Neuron (in vitro differentiated cells): ENCODE results near the gene ADAMTS17.
"Not testable (repeated sequence)": the region's sequence is repeated elsewhere in the genome, so short reads cannot be mapped to it uniquely, and the experiment has no call there.

Experiments
- H2AFZ ChIP-seq: one replicate; pipeline ENCODE4 v1.6.1; 2013; ENCODE audit warnings: low read depth, mild to moderate bottlenecking, inconsistent platforms, low read length, moderate library complexity
- H3K27me3 ChIP-seq: one replicate; pipeline ENCODE4 v1.6.1; 2013; ENCODE audit warnings: low read length; ENCODE audit not compliant: insufficient read depth
- H3K36me3 ChIP-seq: one replicate; pipeline ENCODE4 v1.6.1; 2013; ENCODE audit warnings: low read length; ENCODE audit not compliant: insufficient read depth
- H3K4me1 ChIP-seq: one replicate; pipeline ENCODE4 v1.6.1; 2013; ENCODE audit warnings: low read length; ENCODE audit not compliant: insufficient read depth
- H3K4me3 ChIP-seq: 2 replicates; pipeline ENCODE4 v1.5.1; 2013; ENCODE audit warnings: mild to moderate bottlenecking, low read length, moderate library complexity
- H3K9me3 ChIP-seq: one replicate; pipeline ENCODE4 v1.6.1; 2013; ENCODE audit warnings: low read length

The ADAMTS17 gene

DNA sequence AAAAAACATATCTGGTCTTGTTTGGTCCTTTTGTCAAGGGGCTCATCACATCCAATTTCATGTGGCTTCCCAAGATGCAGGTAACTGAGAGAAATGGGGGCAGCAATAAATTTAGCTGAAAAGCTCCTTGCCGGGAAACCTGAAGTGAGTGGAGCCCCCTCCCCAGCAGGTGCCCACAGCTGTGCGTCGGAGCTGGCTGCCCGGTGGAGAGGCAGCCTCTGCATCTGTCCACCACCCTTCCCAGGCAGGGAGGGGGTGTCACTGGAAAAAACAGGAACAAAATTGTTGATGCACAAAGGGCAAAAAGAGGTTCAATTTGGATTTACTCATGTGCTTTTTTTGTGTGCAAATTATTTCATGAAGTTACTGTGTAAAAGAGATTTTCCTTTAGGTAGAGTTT lies 359.1 kb downstream of the ADAMTS17 start:
- no peak overlapping the region for H2AFZ ChIP-seq
- peaks cover 6% of the 10 kb centered on the region for H3K4me1 ChIP-seq
- no peak overlapping the region for H3K4me3 ChIP-seq
- H3K27me3 ChIP-seq = peaks cover 12% of the 10 kb centered on the region
- no peaks in the 10 kb centered on the region for H3K9me3 ChIP-seq
- no peaks in the 10 kb centered on the region for H3K36me3 ChIP-seq

DNA sequence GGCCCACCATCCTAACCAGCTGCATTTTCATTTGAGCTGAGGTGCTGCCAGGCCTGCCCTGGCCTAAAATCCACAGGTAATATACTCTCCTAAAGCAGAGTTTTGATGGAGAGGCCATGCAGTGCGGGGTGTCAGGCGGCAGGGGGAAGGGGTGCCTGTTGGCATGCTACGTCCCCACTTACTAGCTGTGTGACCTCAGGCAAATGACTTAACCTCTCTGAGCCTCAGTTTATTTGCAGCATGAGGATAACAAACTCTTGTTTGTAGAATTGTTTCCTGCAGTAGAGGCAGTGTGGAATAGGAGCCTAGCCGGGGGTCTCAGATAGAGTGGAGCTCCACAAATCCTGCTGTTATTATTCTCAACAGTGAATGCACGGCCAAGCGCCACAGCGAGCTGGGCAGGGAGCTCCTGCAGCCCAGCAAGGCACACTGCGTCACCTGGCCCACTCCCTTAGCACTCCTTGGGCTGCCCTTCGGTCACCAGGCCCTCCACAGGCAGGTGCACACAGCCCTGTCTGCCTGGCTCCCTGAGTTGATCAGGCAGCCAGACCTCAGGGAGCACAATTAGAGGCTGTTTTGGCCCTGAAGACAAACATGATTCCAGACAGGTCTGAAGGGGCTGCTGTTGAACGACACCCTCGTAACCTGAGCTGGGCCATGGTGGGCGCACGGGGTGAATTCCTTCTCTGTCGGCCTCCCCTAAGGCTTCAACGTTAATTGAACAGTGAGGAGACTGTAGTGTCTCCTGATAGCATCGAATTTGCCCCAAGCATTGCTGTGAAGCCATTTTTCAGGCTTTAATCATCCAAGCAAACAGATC lies 359.7 kb downstream of the ADAMTS17 start:
- no peaks in the 10 kb centered on the region for H3K36me3 ChIP-seq
- no peaks in the 10 kb centered on the region for H3K9me3 ChIP-seq
- peaks cover 6% of the 10 kb centered on the region for H3K4me1 ChIP-seq
- H3K4me3 ChIP-seq = no peak overlapping the region
- peaks cover 12% of the 10 kb centered on the region for H3K27me3 ChIP-seq
- no peak overlapping the region for H2AFZ ChIP-seq

DNA sequence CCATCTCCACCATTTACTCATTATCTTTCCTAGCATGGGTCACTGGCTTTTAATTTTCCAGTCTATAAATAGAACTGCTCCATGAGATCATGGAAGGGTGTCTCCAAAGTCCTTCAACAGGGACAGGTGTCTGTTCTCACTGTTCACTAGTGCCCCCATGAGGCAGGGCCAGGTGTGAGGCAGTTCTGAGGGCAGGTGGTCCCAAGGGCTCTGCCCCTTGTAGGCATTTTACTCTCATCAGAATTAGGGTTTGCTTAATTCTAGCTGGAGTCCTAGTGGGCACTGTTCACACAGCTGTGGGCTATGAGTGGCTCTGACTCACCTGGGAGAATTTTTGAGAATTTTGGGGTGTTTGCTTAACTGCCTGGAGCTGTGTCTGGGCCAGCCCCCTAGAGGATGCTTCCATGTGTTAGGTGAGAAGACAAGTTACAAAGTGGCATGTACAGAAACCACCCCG lies 360.6 kb downstream of the ADAMTS17 start:
- H3K36me3 ChIP-seq = no peaks in the 10 kb centered on the region
- peaks cover 12% of the 10 kb centered on the region for H3K27me3 ChIP-seq
- H2AFZ ChIP-seq = no peak overlapping the region
- no peaks in the 10 kb centered on the region for H3K9me3 ChIP-seq
- peaks cover 6% of the 10 kb centered on the region for H3K4me1 ChIP-seq
- no peak overlapping the region for H3K4me3 ChIP-seq

DNA sequence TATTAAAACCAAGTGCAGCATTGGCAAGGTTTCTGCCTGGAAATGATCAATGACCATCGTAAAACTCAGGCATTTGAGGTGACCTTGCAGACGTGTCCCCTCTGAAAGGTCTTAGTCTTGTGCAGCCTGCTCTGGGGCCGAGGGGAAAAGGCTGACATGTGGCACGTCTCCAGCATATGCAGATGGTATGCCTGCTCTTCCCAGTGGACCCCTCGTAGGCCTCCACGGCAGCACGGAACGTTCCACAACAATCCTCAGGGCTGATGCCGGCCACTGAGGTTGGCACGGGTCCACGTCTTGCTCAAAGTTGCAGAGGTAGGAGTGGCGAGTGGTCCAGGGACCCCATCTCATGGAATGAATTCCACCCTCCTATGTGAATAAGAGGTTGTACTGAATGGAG lies 361.0 kb downstream of the ADAMTS17 start:
- Histone ChIP-seq H3K27me3 (peaks cover 12% of the 10 kb centered on the region), H3K9me3 (no peaks in the 10 kb centered on the region), H2AFZ (no peak overlapping the region)

DNA sequence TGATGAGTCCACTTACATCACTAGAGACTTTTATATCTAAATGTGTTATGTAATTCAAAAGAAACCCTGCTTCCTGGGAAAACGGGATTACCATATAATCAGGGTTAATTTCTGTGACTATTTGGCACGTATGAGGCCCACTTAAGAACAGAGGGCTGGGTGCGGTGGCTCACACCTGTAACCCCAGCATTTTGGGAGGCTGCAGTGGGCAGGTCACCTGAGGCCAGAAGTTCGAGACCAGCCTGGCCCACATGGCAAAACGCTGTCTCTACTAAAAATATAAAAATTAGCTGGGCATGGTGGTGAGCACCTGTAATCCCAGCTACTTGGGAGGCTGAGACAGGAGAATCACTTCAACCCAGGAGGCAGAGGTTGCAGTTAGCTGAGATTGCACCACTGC lies 361.9 kb downstream of the ADAMTS17 start:
- not testable (repeated sequence) for H3K4me1 ChIP-seq, H3K36me3 ChIP-seq, H2AFZ ChIP-seq, H3K4me3 ChIP-seq, H3K9me3 ChIP-seq
- H3K27me3 ChIP-seq = peaks cover 12% of the 10 kb centered on the region

More for the DNA sequence above, 361.0 kb downstream of the ADAMTS17 start:
- no peaks in the 10 kb centered on the region for H3K36me3 ChIP-seq
- H3K4me3 ChIP-seq = no peak overlapping the region
- H3K4me1 ChIP-seq = peaks cover 6% of the 10 kb centered on the region

DNA sequence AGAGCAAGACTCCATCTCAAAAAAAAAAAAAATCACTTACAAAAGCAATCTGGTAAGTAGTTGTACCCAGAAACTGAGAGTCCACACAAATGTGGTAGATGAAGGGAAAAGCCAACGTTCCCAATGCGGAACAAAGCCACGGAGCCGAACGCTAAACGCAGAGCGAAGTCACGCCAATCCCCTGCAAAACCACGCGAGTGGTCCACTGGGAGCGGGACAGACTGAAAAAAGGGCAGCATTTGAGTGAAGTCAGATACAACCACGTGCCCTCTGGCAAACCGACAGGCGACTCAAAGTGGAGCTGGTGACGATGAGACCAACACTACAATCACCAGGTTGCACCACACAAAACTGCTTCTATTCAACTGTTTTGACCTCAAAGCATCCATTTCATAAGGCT lies 362.4 kb downstream of the ADAMTS17 start:
- Histone ChIP-seq H3K27me3 (peaks cover 12% of the 10 kb centered on the region), H3K9me3 (no peaks in the 10 kb centered on the region)

DNA sequence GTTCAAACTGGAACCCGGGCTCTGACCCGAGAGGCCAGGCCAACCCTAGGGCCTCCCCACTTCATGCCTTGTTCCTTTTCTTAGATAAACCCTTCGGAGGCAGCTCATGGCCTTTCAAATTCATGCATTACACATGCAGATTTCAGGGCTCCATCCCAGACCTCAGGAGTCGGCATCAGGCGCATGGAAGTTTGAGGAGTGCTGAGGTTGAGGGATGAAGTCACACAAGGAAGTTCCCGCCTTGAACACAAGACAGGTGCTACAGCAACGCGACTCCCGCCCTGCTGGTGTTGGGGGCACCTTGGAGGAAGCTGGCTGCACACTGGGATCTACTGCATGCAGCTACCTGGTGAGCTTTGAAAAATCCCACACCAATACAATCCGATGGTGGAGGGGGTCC lies 363.3 kb downstream of the ADAMTS17 start:
- H2AFZ ChIP-seq = no peak overlapping the region
- H3K36me3 ChIP-seq = no peaks in the 10 kb centered on the region
- H3K9me3 ChIP-seq = no peaks in the 10 kb centered on the region
- H3K4me1 ChIP-seq = peaks cover under 1% of the 10 kb centered on the region
- no peak overlapping the region for H3K4me3 ChIP-seq
- H3K27me3 ChIP-seq = peaks cover 10% of the 10 kb centered on the region

More for the DNA sequence above, 362.4 kb downstream of the ADAMTS17 start:
- Histone ChIP-seq H3K36me3 (no peaks in the 10 kb centered on the region), H3K4me1 (peaks cover 6% of the 10 kb centered on the region), H3K4me3 (no peak overlapping the region), H2AFZ (no peak overlapping the region)

DNA sequence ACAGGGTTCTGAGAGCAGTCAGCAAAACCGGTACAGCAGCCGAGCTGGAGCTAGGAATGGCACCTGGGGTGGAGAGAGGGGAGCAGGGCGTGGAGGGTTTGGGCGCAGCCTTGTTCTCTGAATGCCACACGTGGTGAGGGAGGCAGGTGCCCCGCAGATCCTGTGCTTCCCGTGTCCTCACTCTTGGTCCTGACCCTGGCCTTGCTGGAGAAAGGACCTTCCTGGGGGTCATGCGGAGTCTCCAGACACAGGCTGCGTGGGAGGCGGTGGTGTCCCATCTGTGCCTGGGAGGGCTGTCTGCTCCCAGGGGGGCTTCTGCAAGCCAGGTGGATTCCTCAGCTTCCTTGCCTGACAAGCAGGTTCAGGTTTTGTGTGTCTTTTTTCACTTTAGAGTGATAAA lies 363.8 kb downstream of the ADAMTS17 start:
- Histone ChIP-seq H2AFZ (no peak overlapping the region), H3K9me3 (no peaks in the 10 kb centered on the region), H3K27me3 (peaks cover 6% of the 10 kb centered on the region), H3K4me1 (no peaks in the 10 kb centered on the region), H3K36me3 (no peaks in the 10 kb centered on the region), H3K4me3 (no peak overlapping the region)

DNA sequence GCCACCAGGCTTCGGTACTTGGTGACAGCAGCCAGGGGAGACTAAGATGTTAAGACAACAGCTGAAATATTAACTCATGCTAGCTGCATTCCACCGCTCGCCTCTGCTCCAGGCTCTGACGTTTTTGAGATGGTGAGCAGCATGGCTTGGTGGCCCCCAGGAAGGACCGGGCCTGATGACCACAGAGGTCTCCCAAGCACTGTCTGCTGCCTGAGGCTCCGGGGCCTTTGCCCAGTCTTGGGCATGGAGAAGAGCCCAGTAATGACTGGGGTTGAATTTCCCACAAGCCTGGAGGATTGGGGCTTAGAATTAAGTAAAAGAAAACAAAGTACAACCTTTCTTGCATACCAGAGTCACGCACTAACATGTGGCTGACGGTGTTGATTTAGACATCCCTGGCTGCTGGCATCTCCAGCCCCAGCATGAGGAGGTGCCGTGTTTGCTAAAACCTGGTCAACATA lies 364.9 kb downstream of the ADAMTS17 start:
- Histone ChIP-seq H3K36me3 (no peaks in the 10 kb centered on the region), H3K9me3 (no peaks in the 10 kb centered on the region), H3K4me3 (no peak overlapping the region), H3K4me1 (no peaks in the 10 kb centered on the region), H3K27me3 (no peaks in the 10 kb centered on the region), H2AFZ (no peak overlapping the region)

DNA sequence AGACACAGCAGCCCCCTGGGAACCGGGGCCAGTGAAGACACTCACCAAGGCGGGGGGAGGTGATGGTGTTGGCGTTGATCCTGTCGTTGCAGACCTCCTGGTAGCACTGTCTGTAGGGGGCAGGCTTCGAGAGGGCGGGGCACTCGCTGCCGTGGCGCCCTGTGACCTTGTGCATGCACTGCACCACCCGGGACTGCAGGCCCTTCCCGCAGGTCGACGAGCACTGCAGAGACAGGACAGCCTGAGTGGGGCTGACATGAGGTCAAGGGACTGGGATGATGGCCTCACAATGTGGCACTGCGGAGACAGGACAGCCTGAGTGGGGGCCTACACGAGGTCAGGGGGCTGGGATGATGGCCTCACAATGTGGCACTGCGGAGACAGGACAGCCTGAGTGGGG lies 365.8 kb downstream of the ADAMTS17 start:
- Histone ChIP-seq H3K4me3 (no peak overlapping the region), H3K4me1 (no peaks in the 10 kb centered on the region), H3K27me3 (no peaks in the 10 kb centered on the region), H3K9me3 (no peaks in the 10 kb centered on the region), H2AFZ (no peak overlapping the region), H3K36me3 (no peaks in the 10 kb centered on the region)

DNA sequence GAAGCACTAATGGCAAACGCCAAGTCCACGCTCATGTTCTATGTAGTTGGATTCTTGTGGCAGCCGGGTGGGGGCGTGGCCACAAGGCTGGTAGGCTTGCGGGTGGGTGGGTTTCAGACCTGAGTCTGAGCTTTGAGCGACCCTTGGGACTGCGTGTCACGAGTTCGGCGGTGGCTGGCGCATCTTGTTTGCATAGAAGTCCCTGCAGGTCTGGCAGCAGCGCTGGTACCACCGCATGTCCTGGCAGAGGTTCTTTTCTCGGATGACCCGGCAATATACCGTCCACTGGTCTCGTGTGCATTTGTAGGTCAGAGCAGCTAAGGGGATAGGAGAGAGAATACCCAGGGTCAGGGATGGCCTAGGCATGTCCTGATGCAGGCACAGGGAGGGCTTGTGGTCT lies 367.5 kb downstream of the ADAMTS17 start:
- no peaks in the 10 kb centered on the region for H3K27me3 ChIP-seq
- H3K9me3 ChIP-seq = no peaks in the 10 kb centered on the region
- no peaks in the 10 kb centered on the region for H3K4me1 ChIP-seq
- no peaks in the 10 kb centered on the region for H3K36me3 ChIP-seq
- no peak overlapping the region for H3K4me3 ChIP-seq
- H2AFZ ChIP-seq = no peak overlapping the region

DNA sequence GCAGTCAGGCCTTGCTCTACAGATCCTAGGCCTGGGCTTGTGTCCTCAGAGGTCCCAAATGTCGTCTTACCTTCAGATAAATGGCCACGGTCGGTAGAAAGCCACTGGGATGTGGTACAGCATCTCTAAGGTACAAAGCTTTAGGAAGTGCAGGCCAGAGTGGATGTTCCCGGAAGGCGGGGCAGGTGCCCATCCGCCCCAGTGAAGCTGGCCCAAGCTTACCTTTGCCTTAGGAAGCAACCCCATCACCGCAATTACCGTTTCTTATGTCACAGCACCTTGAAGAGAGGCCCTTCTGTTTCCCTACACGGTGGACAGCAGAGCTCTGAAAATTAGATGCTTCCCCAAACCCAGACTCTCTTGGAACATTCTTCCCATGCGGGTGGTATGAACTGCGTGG lies 368.4 kb downstream of the ADAMTS17 start:
- no peaks in the 10 kb centered on the region for H3K9me3 ChIP-seq
- H2AFZ ChIP-seq = no peak overlapping the region
- no peaks in the 10 kb centered on the region for H3K27me3 ChIP-seq
- H3K4me1 ChIP-seq = no peaks in the 10 kb centered on the region
- no peaks in the 10 kb centered on the region for H3K36me3 ChIP-seq
- no peak overlapping the region for H3K4me3 ChIP-seq

DNA sequence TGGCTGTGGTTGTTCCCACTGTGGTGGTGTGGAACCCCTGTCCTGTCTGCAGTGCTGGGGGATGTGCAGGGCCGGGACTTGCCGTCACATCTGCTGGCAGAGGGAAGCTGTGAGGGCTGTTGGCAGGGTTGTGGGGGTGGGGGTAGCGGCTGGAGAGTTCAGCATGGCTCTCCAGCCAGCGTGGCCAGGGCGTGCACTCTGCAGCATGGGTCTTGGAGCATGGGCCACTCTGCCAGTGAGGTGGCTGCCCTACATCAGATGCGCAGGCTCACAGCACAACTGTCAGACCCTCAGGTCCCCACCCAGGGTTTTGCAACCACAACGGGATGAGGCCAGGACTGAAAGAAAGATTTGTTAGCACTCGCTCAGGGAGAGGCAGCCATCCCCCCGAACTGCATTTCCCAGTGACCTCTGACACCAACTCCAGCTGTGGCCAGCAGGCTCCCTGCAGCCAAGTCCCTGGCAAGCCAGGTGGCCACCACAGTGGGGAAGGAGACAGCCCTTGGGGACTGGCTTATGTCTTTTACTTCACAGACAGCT lies 370.8 kb downstream of the ADAMTS17 start:
- no peak overlapping the region for H2AFZ ChIP-seq
- no peaks in the 10 kb centered on the region for H3K9me3 ChIP-seq
- no peaks in the 10 kb centered on the region for H3K36me3 ChIP-seq
- no peaks in the 10 kb centered on the region for H3K27me3 ChIP-seq
- no peak overlapping the region for H3K4me3 ChIP-seq
- H3K4me1 ChIP-seq = no peaks in the 10 kb centered on the region
